ENCODE data around the gene HSBP1L1.

The HSBP1L1 gene

DNA sequence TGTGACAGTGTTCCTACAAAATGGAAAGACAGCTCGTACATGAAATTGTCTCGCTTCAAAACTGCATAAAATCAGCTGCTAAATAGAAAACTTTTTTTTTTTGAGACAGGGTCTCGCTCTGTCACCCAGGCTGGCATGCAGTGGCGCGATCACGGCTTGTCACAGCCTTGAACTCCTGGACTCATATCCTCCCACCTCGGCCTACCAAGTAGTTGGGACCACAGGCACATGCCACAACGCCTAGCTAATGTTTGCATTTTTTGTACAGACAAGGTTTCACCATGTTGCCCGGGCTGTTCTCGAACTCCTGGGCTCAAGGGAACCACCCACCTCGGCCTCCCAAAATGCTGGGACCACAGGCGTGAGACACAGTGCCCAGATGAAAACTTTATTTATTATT, 20.7 kb downstream of the HSBP1L1 start:
- H2BK5ac ChIP-seq (ENCODE audit: low read depth, low read length, poor library complexity, severe bottlenecking): no peak overlapping the region
- no peak overlapping the region for H2AFZ ChIP-seq (ENCODE audit: low read depth, low read length)
- H3K18ac ChIP-seq (ENCODE audit: low read depth in 1 of 2, low read length in 2 of 2): no peak overlapping the region
- no peak overlapping the region for H3K23ac ChIP-seq (ENCODE audit: low read length in 2 of 2)
- H3K4me1 ChIP-seq (ENCODE audit: control insufficient read depth, insufficient read depth, low read depth, low read length): peaks cover 19% of the 10 kb centered on the region
- H4K91ac ChIP-seq (ENCODE audit: low read length): no peak overlapping the region
- H4K8ac ChIP-seq (ENCODE audit: low read length): no peak overlapping the region
- H3K27me3 ChIP-seq (ENCODE audit: control insufficient read depth in 1 of 2, insufficient read depth in 1 of 2, low read length in 2 of 2): no peaks in the 10 kb centered on the region
- H3K27ac ChIP-seq (ENCODE audit: low read length, poor library complexity, severe bottlenecking): no peak overlapping the region
- no peak overlapping the region for H2AK5ac ChIP-seq (ENCODE audit: low read length, severe bottlenecking)
- H2BK120ac ChIP-seq (ENCODE audit: low read depth, low read length): no peak overlapping the region
- peaks cover 15 to 20% of the 10 kb centered on the region in 2 experiments for H3K36me3 ChIP-seq (ENCODE audit: control insufficient read depth in 1 of 2, insufficient read depth in 2 of 2, low read depth in 1 of 2, low read length in 2 of 2)
- no peak overlapping the region for H2BK12ac ChIP-seq (ENCODE audit: low read length in 2 of 2)
- H2BK15ac ChIP-seq (ENCODE audit: low read depth, poor library complexity, severe bottlenecking): no peak overlapping the region
- no peak for DNase-seq
- H3K9ac ChIP-seq (ENCODE audit: low read length): peak overlapping the region; percentile 100
- H3K9me3 ChIP-seq (ENCODE audit: control insufficient read depth, low read length): no peaks in the 10 kb centered on the region
- no peak overlapping the region for H3K4ac ChIP-seq (ENCODE audit: low read depth in 1 of 2, low read length in 2 of 2)
- H3K79me1 ChIP-seq (replicated peaks; ENCODE audit: low read length, poor library complexity, severe bottlenecking): peaks cover 3% of the 10 kb centered on the region
- H3K4me3 ChIP-seq (ENCODE audit: insufficient read depth in 1 of 2, low read depth in 1 of 2, low read length in 2 of 2): no peak overlapping the region
- no peak overlapping the region for H3K4me2 ChIP-seq (ENCODE audit: low read length, poor library complexity, severe bottlenecking)
- WGBS: 98% methylated on average over 12 of the region's 12 CpGs
- no peak overlapping the region for H3K14ac ChIP-seq (ENCODE audit: low read length in 2 of 2)

- Histone ChIP-seq H3K4me1 (ENCODE audit: control insufficient read depth, insufficient read depth, low read depth, low read length) (peaks cover 16% of the 10 kb centered on the region), H3K79me1 (replicated peaks; ENCODE audit: low read length, poor library complexity, severe bottlenecking) (peaks cover 3% of the 10 kb centered on the region), H3K4me2 (ENCODE audit: low read length, poor library complexity, severe bottlenecking) (peak overlapping the region; percentile 89), H4K91ac (ENCODE audit: low read length) (no peak overlapping the region), H2AFZ (ENCODE audit: low read depth, low read length) (no peak overlapping the region), H3K18ac (ENCODE audit: low read depth in 1 of 2, low read length in 2 of 2) (no peak overlapping the region), H4K8ac (ENCODE audit: low read length) (no peak overlapping the region), H2BK5ac (ENCODE audit: low read depth, low read length, poor library complexity, severe bottlenecking) (no peak overlapping the region), H3K4ac (ENCODE audit: low read depth in 1 of 2, low read length in 2 of 2) (no peak overlapping the region), H3K36me3 (ENCODE audit: control insufficient read depth in 1 of 2, insufficient read depth in 2 of 2, low read depth in 1 of 2, low read length in 2 of 2) (peaks cover 14 to 17% of the 10 kb centered on the region in 2 experiments), H2AK5ac (ENCODE audit: low read length, severe bottlenecking) (no peak overlapping the region), H2BK120ac (ENCODE audit: low read depth, low read length) (no peak overlapping the region), H3K27me3 (ENCODE audit: control insufficient read depth in 1 of 2, insufficient read depth in 1 of 2, low read length in 2 of 2) (no peaks in the 10 kb centered on the region), H2BK12ac (ENCODE audit: low read length in 2 of 2) (no peak overlapping the region), H3K9me3 (ENCODE audit: control insufficient read depth, low read length) (no peaks in the 10 kb centered on the region), H3K14ac (ENCODE audit: low read length in 2 of 2) (no peak overlapping the region), H2BK15ac (ENCODE audit: low read depth, poor library complexity, severe bottlenecking) (no peak overlapping the region), H3K9ac (ENCODE audit: low read length) (peak overlapping the region; percentile 100), H3K27ac (ENCODE audit: low read length, poor library complexity, severe bottlenecking) (peak overlapping the region; percentile 8), H3K23ac (ENCODE audit: low read length in 2 of 2) (no peak overlapping the region), H3K4me3 (ENCODE audit: insufficient read depth in 1 of 2, low read depth in 1 of 2, low read length in 2 of 2) (peak overlapping the region; percentile 38 to 88)
- no peak for DNase-seq
- WGBS: 56% methylated on average over 6 of the region's 7 CpGs
Observed at GRCh38 chr18:79986726-79987125, 22.3 kb downstream of the HSBP1L1 start.

DNA sequence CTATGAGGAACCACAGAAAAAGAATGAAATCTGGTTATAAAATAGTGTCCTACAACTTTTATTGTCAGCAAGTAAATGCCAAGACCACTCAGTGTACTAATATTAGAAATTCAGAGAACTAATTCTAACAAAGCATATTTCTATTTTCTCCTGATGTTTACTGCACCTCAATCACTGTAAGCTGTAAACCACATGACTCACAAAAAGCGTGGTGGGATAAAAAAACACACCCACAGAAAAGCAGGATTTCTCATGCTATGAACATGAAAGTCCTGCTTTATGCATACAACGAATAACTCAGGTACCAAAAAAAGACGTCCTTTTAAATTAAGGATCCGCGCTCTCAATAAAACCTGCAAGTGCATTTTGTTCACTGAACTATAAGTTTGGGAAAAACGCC, 23.1 kb downstream of the HSBP1L1 start:
- H3K4me2 ChIP-seq (ENCODE audit: low read length, poor library complexity, severe bottlenecking): peak overlapping the region; percentile 84
- no peaks in the 10 kb centered on the region for H3K9me3 ChIP-seq (ENCODE audit: control insufficient read depth, low read length)
- no peaks in the 10 kb centered on the region for H3K27me3 ChIP-seq (ENCODE audit: control insufficient read depth in 1 of 2, insufficient read depth in 1 of 2, low read length in 2 of 2)
- no peak overlapping the region for H2AK5ac ChIP-seq (ENCODE audit: low read length, severe bottlenecking)
- H2BK12ac ChIP-seq (ENCODE audit: low read length in 2 of 2): no peak overlapping the region
- no peak overlapping the region for H2AFZ ChIP-seq (ENCODE audit: low read depth, low read length)
- H3K18ac ChIP-seq (ENCODE audit: low read depth in 1 of 2, low read length in 2 of 2): no peak overlapping the region
- H2BK15ac ChIP-seq (ENCODE audit: low read depth, poor library complexity, severe bottlenecking): no peak overlapping the region
- H3K27ac ChIP-seq (ENCODE audit: low read length, poor library complexity, severe bottlenecking): no peak overlapping the region
- no peak overlapping the region for H3K14ac ChIP-seq (ENCODE audit: low read length in 2 of 2)
- peak; percentile 51 for DNase-seq
- H3K79me1 ChIP-seq (replicated peaks; ENCODE audit: low read length, poor library complexity, severe bottlenecking): peaks cover 3% of the 10 kb centered on the region
- H3K4me3 ChIP-seq (ENCODE audit: insufficient read depth in 1 of 2, low read depth in 1 of 2, low read length in 2 of 2): peak overlapping the region; percentile 88 to 97
- peaks cover 16% of the 10 kb centered on the region for H3K4me1 ChIP-seq (ENCODE audit: control insufficient read depth, insufficient read depth, low read depth, low read length)
- 0% methylated on average over 3 of the region's 6 CpGs for WGBS
- H3K4ac ChIP-seq (ENCODE audit: low read depth in 1 of 2, low read length in 2 of 2): no peak overlapping the region
- no peak overlapping the region for H3K23ac ChIP-seq (ENCODE audit: low read length in 2 of 2)
- H4K8ac ChIP-seq (ENCODE audit: low read length): no peak overlapping the region
- H2BK5ac ChIP-seq (ENCODE audit: low read depth, low read length, poor library complexity, severe bottlenecking): no peak overlapping the region
- no peak overlapping the region for H2BK120ac ChIP-seq (ENCODE audit: low read depth, low read length)
- H4K91ac ChIP-seq (ENCODE audit: low read length): no peak overlapping the region
- H3K9ac ChIP-seq (ENCODE audit: low read length): peak overlapping the region; percentile 100
- H3K36me3 ChIP-seq (ENCODE audit: control insufficient read depth in 1 of 2, insufficient read depth in 2 of 2, low read depth in 1 of 2, low read length in 2 of 2): peaks cover 10 to 13% of the 10 kb centered on the region in 2 experiments

GRCh38 chr18:79988071-79988450, 23.6 kb downstream of the HSBP1L1 start:
- Histone ChIP-seq H2AK5ac (ENCODE audit: low read length, severe bottlenecking) (no peak overlapping the region), H4K91ac (ENCODE audit: low read length) (peak overlapping the region; percentile 94)
- under 1% methylated on average over 46 of the region's 48 CpGs for WGBS

More at GRCh38 chr18:79988071-79988450, 23.6 kb downstream of the HSBP1L1 start:
- peaks cover 3% of the 10 kb centered on the region for H3K79me1 ChIP-seq (replicated peaks; ENCODE audit: low read length, poor library complexity, severe bottlenecking)
- peak overlapping the region; percentile 88 to 97 for H3K4me3 ChIP-seq (ENCODE audit: insufficient read depth in 1 of 2, low read depth in 1 of 2, low read length in 2 of 2)
- peak overlapping the region in 1 of 2 experiments; percentile 6 for H3K23ac ChIP-seq (ENCODE audit: low read length in 2 of 2)
- H2BK12ac ChIP-seq (ENCODE audit: low read length in 2 of 2): peak overlapping the region in 1 of 2 experiments; percentile 72
- H3K27me3 ChIP-seq (ENCODE audit: control insufficient read depth in 1 of 2, insufficient read depth in 1 of 2, low read length in 2 of 2): no peaks in the 10 kb centered on the region
- H2BK120ac ChIP-seq (ENCODE audit: low read depth, low read length): peak overlapping the region; percentile 15
- H3K27ac ChIP-seq (ENCODE audit: low read length, poor library complexity, severe bottlenecking): no peak overlapping the region
- peak; percentile 70 for DNase-seq
- H3K4ac ChIP-seq (ENCODE audit: low read depth in 1 of 2, low read length in 2 of 2): peak overlapping the region; percentile 15 to 84
- peaks cover 13% of the 10 kb centered on the region for H3K4me1 ChIP-seq (ENCODE audit: control insufficient read depth, insufficient read depth, low read depth, low read length)
- peak overlapping the region; percentile 100 for H3K9ac ChIP-seq (ENCODE audit: low read length)
- peak overlapping the region; percentile 64 to 72 for H3K18ac ChIP-seq (ENCODE audit: low read depth in 1 of 2, low read length in 2 of 2)
- H2AFZ ChIP-seq (ENCODE audit: low read depth, low read length): peak overlapping the region; percentile 63
- no peaks in the 10 kb centered on the region for H3K9me3 ChIP-seq (ENCODE audit: control insufficient read depth, low read length)
- peak overlapping the region in 1 of 2 experiments; percentile 63 for H3K14ac ChIP-seq (ENCODE audit: low read length in 2 of 2)
- H3K36me3 ChIP-seq (ENCODE audit: control insufficient read depth in 1 of 2, insufficient read depth in 2 of 2, low read depth in 1 of 2, low read length in 2 of 2): peaks cover 7 to 13% of the 10 kb centered on the region in 2 experiments
- no peak overlapping the region for H2BK5ac ChIP-seq (ENCODE audit: low read depth, low read length, poor library complexity, severe bottlenecking)
- peak overlapping the region; percentile 94 for H4K8ac ChIP-seq (ENCODE audit: low read length)
- peak overlapping the region; percentile 84 for H3K4me2 ChIP-seq (ENCODE audit: low read length, poor library complexity, severe bottlenecking)
- H2BK15ac ChIP-seq (ENCODE audit: low read depth, poor library complexity, severe bottlenecking): no peak overlapping the region
